Cardiac septum (tissue), 1 donor: ENCODE measurements around the gene NAA30. TPM values are rescaled to one million over a fixed set of nuclear protein-coding genes. Genes with fewer than 3 reads are reported as not detected.

Experiments
- DNase-seq: peaks from one replicate; pipeline ENCODE4 v3.0.0-alpha.2; 2020; ENCODE audit warnings: low spot score
- intact Hi-C: fragments of 100-400 bp; cut with DNase I; formaldehyde crosslinking; loops from one replicate; pipeline ENCODE4 v1.14.0; 2022
- total RNA-seq: library from RNA; stranded (reverse); fragmentation: NEBNext Ultra II Directional; extraction: Animal tissue kit (Norgen Biotek cat#: 25700); gene quantifications from one replicate; pipeline ENCODE4 v1.2.1, GENCODE V29; 2021
- donor health status: DM: no; HTN: no; CAD: no.

Gene NAA30
- total RNA-seq, 1 donor from 2014 or later = 21.8 TPM

DNA sequence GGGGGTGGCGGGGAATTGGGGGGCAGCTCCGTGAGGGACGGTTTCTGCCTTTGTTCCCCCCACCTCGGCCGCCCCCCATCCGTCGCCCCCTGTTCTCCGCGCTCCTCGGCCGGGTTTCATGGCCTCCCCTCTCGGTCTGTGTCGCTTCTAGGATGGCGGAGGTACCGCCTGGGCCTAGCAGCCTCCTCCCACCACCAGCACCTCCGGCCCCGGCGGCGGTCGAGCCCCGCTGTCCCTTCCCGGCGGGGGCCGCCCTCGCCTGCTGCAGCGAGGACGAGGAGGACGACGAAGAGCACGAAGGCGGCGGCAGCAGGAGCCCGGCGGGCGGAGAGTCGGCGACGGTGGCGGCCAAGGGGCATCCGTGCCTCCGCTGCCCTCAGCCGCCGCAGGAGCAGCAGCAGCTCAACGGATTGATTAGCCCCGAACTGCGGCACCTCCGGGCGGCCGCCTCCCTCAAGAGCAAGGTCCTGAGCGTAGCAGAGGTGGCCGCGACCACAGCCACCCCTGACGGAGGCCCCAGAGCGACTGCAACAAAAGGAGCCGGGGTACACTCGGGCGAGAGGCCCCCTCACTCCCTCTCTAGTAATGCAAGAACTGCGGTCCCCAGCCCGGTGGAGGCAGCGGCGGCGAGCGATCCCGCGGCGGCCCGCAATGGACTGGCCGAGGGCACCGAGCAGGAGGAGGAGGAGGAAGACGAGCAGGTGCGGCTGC lies 575 bp downstream of the NAA30 start:
- no peak for DNase-seq
- intact Hi-C loops = loop anchor here (2.0 kb wide), 1 partner anchor 122 kb away; the partner anchor contains the start of genes AP5M1 and EXOC5

DNA sequence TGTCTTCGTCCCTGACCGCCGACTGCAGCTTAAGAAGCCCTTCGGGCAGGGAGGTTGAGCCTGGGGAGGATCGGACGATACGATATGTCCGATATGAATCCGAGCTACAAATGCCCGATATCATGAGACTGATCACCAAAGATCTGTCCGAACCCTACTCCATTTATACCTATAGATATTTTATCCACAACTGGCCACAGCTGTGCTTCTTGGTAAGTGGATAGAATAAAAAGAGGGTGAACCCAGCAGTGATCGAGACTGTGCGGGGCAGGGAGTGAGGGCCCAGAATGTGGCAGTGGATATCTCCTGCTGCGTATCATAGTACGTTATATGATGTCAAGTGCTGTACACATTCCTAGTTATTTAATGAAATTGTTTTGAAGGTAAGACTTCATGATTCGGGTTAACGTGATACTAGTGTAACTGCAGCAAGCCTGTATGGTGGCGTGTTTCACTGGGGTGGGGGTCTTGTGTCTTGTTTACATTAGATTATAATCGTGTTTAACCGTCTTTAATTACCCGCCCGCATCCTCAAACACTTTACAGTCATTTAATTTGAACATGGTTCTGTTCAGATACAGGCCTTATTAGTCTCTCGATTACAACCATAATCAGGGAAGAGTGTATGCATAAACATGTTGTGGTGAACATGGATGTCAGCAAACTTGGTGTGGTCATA lies 1.3 kb downstream of the NAA30 start:
- DNase-seq = no peak
- intact Hi-C loops = loop anchor here (2.0 kb wide), 1 partner anchor 123 kb away; the partner anchor contains the start of genes AP5M1 and EXOC5

DNA sequence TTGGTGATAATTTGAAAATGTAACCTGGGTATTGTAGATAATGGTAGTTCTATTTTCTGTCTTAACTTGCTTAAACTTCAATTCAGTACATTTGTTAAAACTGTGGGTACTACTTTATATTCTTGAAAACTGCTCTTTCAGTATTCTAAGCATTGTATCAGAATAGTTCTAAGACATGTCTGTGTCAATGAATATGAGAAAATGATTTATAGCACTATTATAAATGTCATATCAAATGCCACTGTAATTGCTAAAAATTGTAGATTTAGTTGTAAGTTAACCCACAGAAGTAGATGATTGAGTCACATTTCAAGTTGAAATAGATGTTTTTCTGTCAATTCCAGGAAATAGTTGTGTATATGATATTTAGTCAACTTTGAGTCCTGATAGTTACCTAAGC lies 2.4 kb downstream of the NAA30 start:
- intact Hi-C loops = no loop called here
- DNase-seq = no peak

DNA sequence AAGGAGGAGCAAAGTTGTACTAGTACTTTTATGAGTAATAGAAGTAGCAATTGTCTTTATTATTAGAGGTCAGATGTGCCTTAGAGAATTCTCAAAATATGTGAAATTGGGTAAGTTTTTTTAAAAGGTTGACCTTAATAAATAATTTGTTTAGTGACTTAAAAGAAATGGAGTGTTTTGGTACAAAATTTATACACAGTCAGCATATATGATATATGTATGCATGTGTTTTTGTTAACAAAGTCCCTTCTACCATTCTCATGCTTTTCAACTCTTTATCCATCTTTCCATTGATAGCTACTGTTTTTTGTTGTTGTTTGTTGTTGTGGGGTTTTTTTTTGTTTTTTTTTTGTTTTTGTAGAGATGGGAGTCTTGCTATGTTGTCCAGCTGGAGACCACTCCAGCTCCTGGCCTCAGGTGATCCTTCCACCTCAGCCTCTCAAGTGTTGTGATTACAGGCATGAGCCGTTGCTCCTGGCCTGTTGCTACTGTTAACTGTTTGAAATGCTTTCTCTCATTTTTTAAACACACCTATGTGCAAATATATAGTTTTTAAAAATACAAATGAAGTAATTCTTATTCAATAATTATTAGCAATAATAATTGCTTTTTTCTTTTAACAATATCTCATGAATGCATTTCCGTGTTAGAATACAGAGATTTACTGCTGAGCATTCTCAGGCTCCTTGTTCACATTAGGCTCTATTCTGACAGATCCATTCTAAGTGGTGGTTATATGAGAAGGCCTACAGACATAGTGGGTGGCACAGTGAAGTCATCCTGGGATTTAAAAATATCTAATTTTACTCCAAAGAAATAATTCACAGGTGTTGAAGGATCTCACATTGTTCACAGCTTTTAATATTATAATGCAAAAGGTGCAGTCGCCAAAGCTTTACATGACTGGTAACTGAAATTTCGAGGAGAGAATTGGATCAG lies 10.4 kb downstream of the NAA30 start:
- intact Hi-C loops = no loop called here
- DNase-seq = no peak

DNA sequence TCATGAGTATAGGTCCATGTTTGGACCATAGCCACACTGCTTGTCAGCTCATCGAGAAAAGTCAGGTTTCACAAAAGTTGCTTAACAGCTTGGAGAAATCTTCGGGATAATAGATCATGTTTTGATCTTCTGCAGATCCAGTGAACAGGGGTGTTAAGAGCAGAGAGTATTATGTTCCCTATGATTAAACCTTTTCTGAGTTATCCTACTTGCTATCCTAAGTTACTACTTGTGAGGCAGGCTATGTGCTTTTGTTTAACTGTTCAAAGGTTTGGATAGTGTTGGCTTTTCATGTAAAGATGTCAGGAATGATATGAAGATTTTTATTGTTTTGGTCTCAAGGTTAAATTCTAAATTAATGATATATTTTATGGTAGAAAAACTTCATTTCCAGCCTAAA lies 11.1 kb downstream of the NAA30 start:
- intact Hi-C loops = no loop called here
- DNase-seq = no peak

DNA sequence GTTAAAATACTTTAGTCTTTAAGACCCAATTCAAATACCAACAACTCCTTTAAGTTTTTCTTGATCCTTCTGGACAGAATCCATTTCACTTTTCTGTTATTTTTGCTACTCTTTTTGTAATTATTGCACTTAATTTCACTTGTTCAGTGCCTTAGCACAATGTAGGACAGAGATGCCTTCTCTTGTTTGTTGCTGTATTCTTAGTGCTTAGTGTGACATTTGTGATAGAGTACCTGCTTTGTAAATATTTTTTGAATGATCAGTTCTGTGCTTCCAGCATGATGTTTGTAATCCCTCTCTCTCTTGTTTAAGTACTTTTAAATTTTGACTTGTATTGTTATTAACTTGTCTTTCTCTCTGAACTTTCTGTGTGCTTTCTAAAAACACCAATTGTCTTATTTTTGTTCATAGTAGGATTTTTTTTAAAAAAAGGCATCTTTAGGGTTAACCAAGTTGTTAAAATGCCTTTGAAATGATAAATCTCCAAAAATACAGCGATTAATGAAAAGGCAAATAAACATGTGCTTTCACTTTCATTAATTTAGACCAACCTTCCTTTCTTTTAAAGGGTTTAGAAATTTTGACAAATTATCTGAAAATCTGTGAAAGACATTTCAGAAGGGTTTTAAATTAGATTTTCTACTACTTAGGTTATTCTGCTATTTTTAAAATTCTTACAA lies 11.9 kb downstream of the NAA30 start:
- intact Hi-C loops = no loop called here
- DNase-seq = no peak

DNA sequence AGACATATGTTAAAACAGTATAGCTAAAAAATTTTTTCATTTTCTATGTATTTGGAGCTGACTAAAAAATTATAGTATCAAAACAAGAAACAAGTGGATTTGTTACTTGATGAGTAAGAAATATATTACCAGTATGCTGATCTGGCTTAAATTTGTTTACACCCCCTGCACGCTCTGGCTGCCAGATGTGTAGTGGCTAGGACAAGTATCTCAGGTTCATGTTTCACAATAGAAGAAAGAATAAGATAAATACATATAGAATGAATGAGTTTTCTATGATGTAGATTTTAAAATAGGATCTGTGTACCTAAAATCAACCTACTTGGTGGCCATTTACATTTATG lies 13.1 kb downstream of the NAA30 start:
- DNase-seq = no peak
- intact Hi-C loops = no loop called here

DNA sequence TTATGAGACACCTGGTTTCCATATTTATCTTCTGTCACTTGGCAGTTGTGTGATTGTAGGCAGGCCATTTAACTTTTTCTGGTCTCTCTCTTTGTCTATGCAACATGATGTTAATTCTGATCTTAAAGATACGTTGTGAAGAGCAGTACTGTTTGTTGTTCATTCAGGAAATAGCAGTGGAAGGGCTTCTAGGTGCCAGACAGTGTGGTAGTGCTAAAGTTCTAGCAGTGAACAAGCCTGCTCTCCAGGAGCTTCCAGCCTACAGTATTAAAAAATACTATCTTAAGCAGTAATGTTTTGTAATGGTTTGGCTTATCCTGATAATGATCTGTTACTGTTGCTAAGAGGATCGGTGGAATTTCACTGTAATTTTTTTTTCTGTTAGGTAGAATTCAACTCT lies 15.2 kb downstream of the NAA30 start:
- no peak for DNase-seq
- intact Hi-C loops = no loop called here

DNA sequence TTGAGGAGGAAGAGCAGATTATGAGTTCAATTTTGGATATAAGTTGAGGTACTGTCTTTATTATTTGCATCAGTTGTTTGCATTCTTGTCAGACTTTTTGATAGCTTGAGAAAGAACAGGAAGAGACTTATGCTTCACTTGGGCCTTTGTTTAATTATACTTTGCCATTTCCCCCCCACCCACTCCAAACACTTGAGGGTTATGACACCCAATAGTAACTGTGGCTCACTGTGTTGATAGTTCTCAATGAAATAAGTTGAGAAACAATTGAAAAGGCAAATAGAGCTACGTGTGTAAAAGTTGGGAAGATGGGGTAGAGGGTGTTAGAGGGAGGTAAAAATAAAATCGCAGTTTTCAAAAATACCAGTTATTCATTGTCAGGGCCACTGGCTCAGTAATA lies 17.7 kb downstream of the NAA30 start:
- DNase-seq = no peak
- intact Hi-C loops = no loop called here

DNA sequence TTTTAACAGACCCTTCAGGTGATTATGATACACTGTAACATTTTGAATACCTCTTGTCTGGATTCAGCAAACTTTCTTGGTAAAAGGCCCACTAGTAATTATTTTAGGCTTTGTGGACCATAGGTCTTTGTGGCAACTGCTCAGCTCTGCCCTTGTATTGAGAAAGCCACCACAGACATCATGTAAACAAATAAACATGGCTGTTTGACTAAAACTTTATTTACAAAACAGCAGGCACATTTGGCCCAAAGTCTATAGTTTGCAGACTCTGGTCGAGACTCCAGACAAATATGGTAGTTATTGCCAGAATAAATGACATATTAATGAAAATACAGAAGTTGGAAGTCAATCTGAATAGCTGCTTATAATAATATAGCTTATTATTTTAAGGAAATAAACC lies 18.2 kb downstream of the NAA30 start:
- DNase-seq = no peak
- intact Hi-C loops = no loop called here

DNA sequence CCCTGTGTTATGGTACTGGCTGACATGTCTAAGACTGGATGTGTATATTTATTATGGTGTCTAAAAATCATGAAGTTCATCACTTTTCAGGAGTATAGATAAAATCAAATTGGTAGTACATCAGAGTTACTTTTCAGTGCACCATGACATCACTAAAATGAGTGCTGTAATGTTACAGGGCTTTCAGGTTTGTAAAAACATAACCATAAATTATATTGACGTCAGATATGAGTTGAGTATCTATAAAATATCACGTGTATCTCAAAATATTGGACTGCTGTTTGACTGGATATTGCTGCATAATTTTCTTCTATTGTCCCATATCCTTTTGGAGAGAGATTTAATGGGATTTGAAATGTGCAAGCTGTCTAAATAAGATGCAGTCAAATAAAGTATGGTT lies 22.0 kb downstream of the NAA30 start:
- no peak for DNase-seq
- intact Hi-C loops = no loop called here

DNA sequence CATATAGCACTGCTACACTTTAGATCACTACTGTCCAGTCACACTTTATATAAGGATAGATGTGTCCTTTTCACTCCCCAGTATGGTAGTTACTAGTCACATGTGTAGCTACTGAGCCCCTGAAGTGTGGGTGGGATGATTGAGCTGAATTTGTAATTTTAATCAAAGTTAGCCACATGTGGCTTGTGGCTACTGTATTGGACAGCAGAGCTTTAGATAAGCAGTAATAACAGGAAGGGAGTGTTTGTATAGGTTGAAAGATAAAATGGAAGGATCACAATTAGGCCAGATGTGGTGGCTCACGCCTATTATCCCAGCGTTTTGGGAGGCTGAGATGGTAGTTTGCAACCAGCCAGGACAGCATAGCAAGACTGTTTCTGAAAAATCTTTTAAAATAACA lies 23.5 kb downstream of the NAA30 start:
- DNase-seq = no peak
- intact Hi-C loops = no loop called here

DNA sequence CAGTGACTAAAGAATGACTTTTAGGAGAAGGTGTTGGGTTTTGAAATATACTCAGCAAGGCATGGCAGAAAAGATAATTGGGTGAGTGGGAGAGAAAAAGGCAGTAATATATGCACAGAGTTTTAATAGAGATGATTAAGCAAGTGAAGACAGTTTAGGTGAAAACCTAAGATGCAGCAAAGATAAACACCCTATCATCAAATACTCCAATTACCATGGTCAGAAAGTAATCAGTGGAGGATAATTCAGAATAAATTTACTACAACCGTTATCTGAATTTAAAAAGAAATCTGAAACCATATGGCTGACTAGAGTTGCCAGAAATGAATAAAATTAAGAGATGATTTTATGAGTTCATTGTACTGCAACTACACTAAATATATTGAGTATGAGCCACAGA lies 26.8 kb downstream of the NAA30 start:
- intact Hi-C loops = no loop called here
- no peak for DNase-seq

DNA sequence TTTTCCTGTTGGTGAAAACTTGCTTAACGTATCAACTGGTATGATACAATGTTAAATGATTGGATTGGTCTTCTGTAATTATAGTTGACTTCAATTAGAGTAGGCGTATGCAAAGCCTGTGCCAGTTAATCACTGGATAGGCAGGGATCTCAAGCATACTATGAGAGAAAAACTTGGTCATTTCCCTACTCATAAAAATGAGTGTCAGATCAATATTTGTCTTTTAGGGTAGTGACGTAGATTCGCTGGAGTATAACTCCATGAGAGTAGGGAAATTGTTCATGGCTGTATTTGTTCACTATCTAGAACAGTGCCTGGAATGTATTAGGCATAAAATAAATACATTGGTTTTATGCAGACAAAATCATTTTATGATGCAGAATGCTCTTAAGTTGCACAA lies 28.6 kb downstream of the NAA30 start:
- intact Hi-C loops = no loop called here
- no peak for DNase-seq

DNA sequence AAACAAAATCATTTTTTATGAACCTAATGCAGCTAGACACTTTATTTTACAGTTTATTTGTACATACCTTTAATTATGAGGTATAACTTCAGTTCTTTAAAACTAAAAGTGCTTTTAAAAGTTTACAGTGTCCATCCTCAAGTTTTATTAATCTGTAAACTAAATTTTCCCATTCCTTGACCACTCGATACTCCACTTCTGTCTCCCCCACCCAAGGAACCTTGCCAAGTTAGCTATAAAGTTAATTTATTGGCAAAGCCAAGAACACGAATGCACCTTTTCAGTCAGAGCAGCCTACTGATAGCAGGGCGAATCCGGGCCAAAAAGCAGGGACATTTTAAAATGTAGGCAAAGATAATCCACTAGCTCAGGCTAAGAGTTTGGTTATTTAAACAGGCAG lies 29.6 kb downstream of the NAA30 start:
- intact Hi-C loops = no loop called here
- DNase-seq = no peak

DNA sequence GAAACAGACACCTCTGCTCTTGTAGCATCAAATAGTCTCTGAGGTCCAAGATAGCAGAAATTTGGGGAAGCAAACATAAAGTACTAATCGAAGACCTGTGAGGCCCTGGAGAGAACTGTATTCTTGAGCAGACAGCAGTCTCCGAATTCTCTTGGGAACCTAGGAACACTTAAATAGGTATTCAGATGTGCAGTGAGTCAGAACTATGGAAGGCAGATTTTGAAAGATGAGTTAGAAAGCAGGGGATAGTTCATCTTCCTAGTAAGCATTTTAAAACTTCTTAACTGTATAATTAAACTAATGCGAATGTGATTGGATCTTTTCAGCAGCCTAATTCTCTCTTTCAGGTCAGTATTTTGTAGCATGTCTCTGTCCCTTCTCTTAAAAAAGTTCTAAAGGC lies 30.6 kb downstream of the NAA30 start:
- intact Hi-C loops = no loop called here
- DNase-seq = no peak

DNA sequence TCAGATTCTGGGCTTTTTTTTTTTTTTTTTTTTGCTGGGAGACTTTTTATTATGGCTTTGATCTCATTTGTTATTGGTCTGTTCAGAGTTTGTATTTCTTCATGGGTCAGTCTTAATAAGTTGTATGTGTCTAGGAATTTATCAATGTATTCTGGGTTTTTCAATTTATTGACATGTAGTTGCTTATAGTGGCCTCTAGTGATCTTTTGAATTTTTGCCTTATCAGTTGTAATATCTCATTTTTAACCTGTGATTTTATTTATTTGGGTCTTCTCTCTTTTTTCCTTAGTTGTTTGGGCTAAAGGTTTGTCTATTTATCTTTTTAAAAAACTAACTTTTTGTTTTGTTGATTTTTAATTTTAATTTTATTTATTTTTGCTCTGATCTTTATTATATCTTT lies 45.5 kb downstream of the NAA30 start:
- DNase-seq = no peak

DNA sequence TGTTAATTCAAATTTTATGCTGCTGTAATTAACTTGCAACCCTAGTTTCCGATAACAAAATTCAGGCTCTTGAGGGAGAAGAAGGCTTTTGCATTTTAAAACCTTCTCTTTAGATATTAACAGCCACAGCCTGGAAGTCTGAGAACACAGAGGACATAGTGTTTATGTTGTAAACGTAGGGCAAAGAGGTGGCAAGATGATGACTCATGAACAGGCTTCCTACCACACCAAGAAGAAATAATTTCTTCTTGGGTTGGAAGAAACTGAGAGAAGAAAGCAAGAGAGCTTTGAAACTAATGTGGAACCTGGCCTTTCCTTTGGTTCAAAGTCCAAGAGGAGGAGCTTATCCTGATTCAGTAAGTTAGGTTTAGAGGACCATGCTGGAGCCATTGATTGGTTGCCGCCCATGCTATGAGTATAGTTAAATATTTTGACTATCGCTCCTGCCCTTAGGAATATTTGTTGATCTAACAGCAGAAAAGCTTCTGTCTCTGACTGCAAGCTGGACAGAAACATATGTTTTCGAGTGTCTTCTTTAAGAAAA lies 71.5 kb downstream of the NAA30 start:
- DNase-seq = no peak
- intact Hi-C loops = no loop called here

More for the DNA sequence above, 45.5 kb downstream of the NAA30 start:
- intact Hi-C loops = no loop called here

DNA sequence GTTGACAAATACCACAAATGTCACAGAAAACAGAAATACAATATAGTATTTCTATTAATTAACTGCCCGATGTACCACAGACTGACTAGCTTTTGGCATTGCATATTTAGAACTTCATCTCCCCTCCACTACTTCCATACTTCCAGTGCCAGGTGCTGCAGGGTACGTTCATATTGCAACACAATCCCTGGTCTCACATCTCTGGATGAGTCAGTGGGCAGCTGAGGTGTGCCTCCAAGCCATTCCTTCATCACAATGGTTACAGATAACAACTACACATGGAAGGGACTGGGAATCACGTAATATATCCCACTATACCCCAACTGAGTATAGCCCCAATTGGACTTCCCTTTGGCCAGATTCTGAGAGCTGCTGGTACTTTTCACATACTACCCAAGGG lies 72.2 kb downstream of the NAA30 start:
- no peak for DNase-seq
- intact Hi-C loops = no loop called here
